Astrocyte of the spinal cord (primary cell): ENCODE results near the gene WDR27.
A peak's percentile ranks its signal among the peaks of the same experiment; 100 is the strongest.

Experiments
- DNase-seq: peaks from one replicate; pipeline ENCODE4 v3.0.0; 2011; ENCODE audit warnings: low read depth, low spot score
- H3K4me3 ChIP-seq: 2 replicates; pipeline ENCODE4 v1.5.1; 2011; ENCODE audit warnings: low read depth, mild to moderate bottlenecking, low read length, moderate library complexity
- CTCF ChIP-seq: IDR thresholded peaks from 2 replicates; pipeline ENCODE4 v1.5.1; 2012; ENCODE audit warnings: low read depth, mild to moderate bottlenecking, low read length, inconsistent platforms
- in situ Hi-C: cut with HindIII; loops from 2 replicates; pipeline ENCODE4 v1.10.0; 2017; ENCODE audit warnings: low sequenced_read_pairs

Gene WDR27

GRCh38 chr6:169530752-169531123 lies 171.1 kb downstream of the WDR27 start:
- no peak for DNase-seq
- in situ Hi-C loops, result no loop called here
- TF ChIP-seq CTCF, result no peak
- H3K4me3 ChIP-seq, result no peak overlapping the region

- H3K4me3 ChIP-seq, result no peak overlapping the region
- DNase-seq, result peak; percentile 75
- in situ Hi-C loops, result no loop called here
- TF ChIP-seq CTCF, result no peak
Measured at GRCh38 chr6:169529931-169530751, 171.7 kb downstream of the WDR27 start.

GRCh38 chr6:169528755-169529154 lies 173.1 kb downstream of the WDR27 start:
- DNase-seq, result no peak
- in situ Hi-C loops, result no loop called here
- TF ChIP-seq CTCF, result no peak

GRCh38 chr6:169527306-169527705 lies 174.5 kb downstream of the WDR27 start:
- no peak for TF ChIP-seq CTCF
- peak; percentile 33 for DNase-seq
- in situ Hi-C loops, result no loop called here
- no peak overlapping the region for H3K4me3 ChIP-seq

More at GRCh38 chr6:169528755-169529154, 173.1 kb downstream of the WDR27 start:
- H3K4me3 ChIP-seq, result no peak overlapping the region

- TF ChIP-seq CTCF, result no peak
- DNase-seq, result no peak
- no peak overlapping the region for H3K4me3 ChIP-seq
- in situ Hi-C loops, result no loop called here
Measured at GRCh38 chr6:169521825-169522224, 180.0 kb downstream of the WDR27 start.

- DNase-seq, result peak; percentile 62
- no peak overlapping the region for H3K4me3 ChIP-seq
- in situ Hi-C loops, result no loop called here
- peak; percentile 60 for TF ChIP-seq CTCF
Measured at GRCh38 chr6:169520104-169520503, 181.7 kb downstream of the WDR27 start.
